Adrenal gland (tissue), 12 donors: ENCODE data around the gene DYNLRB2. TPM values are rescaled to one million over a fixed set of nuclear protein-coding genes. Genes with fewer than 3 reads are reported as not detected.

ENCODE experiments used
- DNase-seq, 7 donors: peaks; one replicate each; pipeline ENCODE4 v3.0.0-alpha.2; 2019 to 2020
- H3K27ac ChIP-seq, 5 donors: fragments of 200-600 bp; sonication (generic) in 4 of 5; 1 replicate in 3 of 5; 2 replicates in 2 of 5; pipeline versions ENCODE4 v1.5.1 to v1.8.0; 2016 to 2020; ENCODE audit warnings: mild to moderate bottlenecking in 1 of 5
- H3K27me3 ChIP-seq: fragments of 200-600 bp; 2 replicates; pipeline ENCODE4 v1.8.0; 2021
- H3K36me3 ChIP-seq, 2 donors: fragments of 200-600 bp; replicated peaks in 1 of 2; 1 replicate in 1 of 2; 2 replicates in 1 of 2; pipeline versions ENCODE4 v1.5.1 to v1.8.0; 2018 to 2022
- H3K4me1 ChIP-seq, 2 donors: fragments of 200-600 bp; replicated peaks in 1 of 2; 1 replicate in 1 of 2; 2 replicates in 1 of 2; pipeline versions ENCODE4 v1.5.1 to v1.8.0; 2018 to 2021
- H3K4me3 ChIP-seq, 4 donors: fragments of 200-600 bp; sonication (generic) in 3 of 4; one replicate each; pipeline ENCODE4 v1.5.1; 2016 to 2018
- H3K9me3 ChIP-seq, 3 donors: fragments of 200-600 bp; sonication (generic) in 1 of 3; replicated peaks in 1 of 3; 1 replicate in 2 of 3; 2 replicates in 1 of 3; pipeline versions ENCODE4 v1.5.1 to v1.8.0; 2016 to 2021
- POLR2A ChIP-seq, 2 donors: fragments of 450-650 bp; IDR thresholded peaks; one replicate each; pipeline ENCODE4 v1.6.1; 2017; ENCODE audit warnings: antibody characterized with exemption in 2 of 2, mild to moderate bottlenecking in 2 of 2, moderate library complexity in 1 of 2
- WGBS, 4 donors: extraction: QIAGEN DNeasy Blood & Tissue Kit in 2 of 4; methylation state at CpG; one replicate each; pipeline versions ENCODE4 v1.1.5 to v1.1.7; 2013 to 2017; 5-methylcytosine and 5-hydroxymethylcytosine counted together
- intact Hi-C, 2 donors: fragments of 100-400 bp; cut with DNase I; formaldehyde crosslinking; loops; one replicate each; pipeline versions ENCODE4 v1.14.1 to v1.15.0; 2022 to 2023
- polyA plus RNA-seq, 3 donors: library from polyadenylated mRNA; stranded (reverse); fragments of 200-250 nt in 2 of 3; fragments of 350-450 nt in 1 of 3; fragmentation: Illumina TruSeq in 1 of 3; extraction: RNeasy Lipid Tissue Mini Kit (QIAGEN cat#74804) in 1 of 3; gene quantifications; one replicate each; pipeline ENCODE4 v1.2.3, GENCODE V29; 2013 to 2014
- total RNA-seq, 9 donors: library from RNA; depleted of rRNA in 4 of 9; stranded (reverse); fragments of >200 nt in 4 of 9; fragments of 120-200 nt in 1 of 9; fragmentation: NEBNext Ultra II Directional in 1 of 9; extraction: Animal tissue kit (Norgen Biotek cat#: 25700) in 1 of 9; gene quantifications; one replicate each; pipeline versions ENCODE4 v1.1.0 to v1.2.4, GENCODE V29; 2013 to 2023
- TF ChIP-seq, protein P1 (sequence below), 6 experiments: fragments of 450-650 bp in 4 of 6; fragments of 200-600 bp in 2 of 6; sonication (generic) in 1 of 6; IDR thresholded peaks; 1 replicate in 5 of 6; 2 replicates in 1 of 6; pipeline versions ENCODE4 v1.5.1 to v1.8.0; 2016 to 2021; ENCODE audit warnings: antibody characterized with exemption in 6 of 6, mild to moderate bottlenecking in 2 of 6, moderate library complexity in 1 of 6
- donor health status: healthy with polysubstance abuse.
- donor health status: Bipolar disorder and iron deficiency.
- donor health status: DM: yes; HTN: yes; CAD: no.
- donor health status: DM: no; HTN: no; CAD: no.
- donor health status: DM: no; HTN: no; CAD: no.
- donor health status: DM: yes; HTN: yes; CAD: no.

DYNLRB2 gene
- total and polyA plus RNA-seq, 12 donors = 1.4 to 6.4 (median 2.7) TPM; not detected in 1

DNA sequence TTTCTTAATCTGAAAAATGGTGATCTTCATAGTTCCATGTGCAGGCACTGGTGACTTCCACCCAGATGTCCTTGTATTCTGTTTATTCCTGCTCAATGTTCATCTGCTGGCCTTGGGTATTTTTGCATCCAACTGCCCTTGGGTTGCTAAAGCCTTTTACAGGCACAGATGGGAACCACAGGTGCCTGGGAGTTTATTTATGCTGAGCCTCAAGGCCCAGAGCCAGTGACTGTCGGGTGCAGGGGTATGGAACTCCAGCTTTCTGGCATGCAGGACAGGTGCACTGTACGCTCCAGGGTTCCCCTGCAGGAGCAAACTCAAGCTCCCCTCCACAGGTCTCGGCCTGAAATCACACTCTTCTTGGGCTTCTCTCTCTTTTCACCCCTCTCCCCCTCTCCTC lies 22.3 kb downstream of the DYNLRB2 start:
- 67 to 81% (median 71%) methylated on average over 3 of the region's 3 CpGs for WGBS, 4 donors

DNA sequence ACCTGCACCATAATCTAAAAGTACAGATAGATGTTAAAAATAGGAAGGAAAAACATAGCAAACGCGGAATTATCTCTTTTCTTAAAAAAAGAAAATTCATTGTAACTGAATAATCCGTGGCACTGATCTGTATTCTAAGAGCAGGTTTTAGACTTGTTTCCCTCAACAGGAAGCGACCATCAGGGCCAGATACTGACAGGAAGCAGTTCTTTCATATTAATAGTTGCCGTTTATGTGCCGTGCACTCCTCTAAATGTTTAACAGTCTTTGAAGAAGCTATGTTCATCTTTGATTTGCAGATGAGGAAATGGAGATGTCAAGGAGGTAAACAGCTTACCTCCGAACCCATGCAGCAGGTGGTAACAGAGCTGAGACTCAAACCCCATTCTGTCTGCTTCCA lies 23.6 kb downstream of the DYNLRB2 start:
- WGBS, 4 donors = 55 to 67% (median 57%) methylated on average over 7 of the region's 7 CpGs
- no peak overlapping the region for H3K4me3 ChIP-seq
- H3K4me1 ChIP-seq = no peaks in the 10 kb centered on the region
- no peak overlapping the region for H3K27ac ChIP-seq
- H3K36me3 ChIP-seq = no peaks in the 10 kb centered on the region
- intact Hi-C loops = no loop called here
- no peak for DNase-seq
- peaks cover 5% of the 10 kb centered on the region for H3K27me3 ChIP-seq
- TF ChIP-seq POLR2A (IDR thresholded peaks at IDR 0.05) = no peak
- H3K9me3 ChIP-seq = no peaks in the 10 kb centered on the region

More for the DNA sequence above, 22.3 kb downstream of the DYNLRB2 start:
- Histone ChIP-seq H3K27ac (no peak overlapping the region), H3K4me3 (no peak overlapping the region), H3K27me3 (peaks cover 5% of the 10 kb centered on the region), H3K36me3 (no peaks in the 10 kb centered on the region), H3K9me3 (no peaks in the 10 kb centered on the region), H3K4me1 (no peaks in the 10 kb centered on the region)
- DNase-seq = no peak
- intact Hi-C loops = no loop called here
- TF ChIP-seq, protein P1, sequence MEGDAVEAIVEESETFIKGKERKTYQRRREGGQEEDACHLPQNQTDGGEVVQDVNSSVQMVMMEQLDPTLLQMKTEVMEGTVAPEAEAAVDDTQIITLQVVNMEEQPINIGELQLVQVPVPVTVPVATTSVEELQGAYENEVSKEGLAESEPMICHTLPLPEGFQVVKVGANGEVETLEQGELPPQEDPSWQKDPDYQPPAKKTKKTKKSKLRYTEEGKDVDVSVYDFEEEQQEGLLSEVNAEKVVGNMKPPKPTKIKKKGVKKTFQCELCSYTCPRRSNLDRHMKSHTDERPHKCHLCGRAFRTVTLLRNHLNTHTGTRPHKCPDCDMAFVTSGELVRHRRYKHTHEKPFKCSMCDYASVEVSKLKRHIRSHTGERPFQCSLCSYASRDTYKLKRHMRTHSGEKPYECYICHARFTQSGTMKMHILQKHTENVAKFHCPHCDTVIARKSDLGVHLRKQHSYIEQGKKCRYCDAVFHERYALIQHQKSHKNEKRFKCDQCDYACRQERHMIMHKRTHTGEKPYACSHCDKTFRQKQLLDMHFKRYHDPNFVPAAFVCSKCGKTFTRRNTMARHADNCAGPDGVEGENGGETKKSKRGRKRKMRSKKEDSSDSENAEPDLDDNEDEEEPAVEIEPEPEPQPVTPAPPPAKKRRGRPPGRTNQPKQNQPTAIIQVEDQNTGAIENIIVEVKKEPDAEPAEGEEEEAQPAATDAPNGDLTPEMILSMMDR (IDR thresholded peaks at IDR 0.05) = no peak
- no peak for TF ChIP-seq POLR2A (IDR thresholded peaks at IDR 0.05)

DNA sequence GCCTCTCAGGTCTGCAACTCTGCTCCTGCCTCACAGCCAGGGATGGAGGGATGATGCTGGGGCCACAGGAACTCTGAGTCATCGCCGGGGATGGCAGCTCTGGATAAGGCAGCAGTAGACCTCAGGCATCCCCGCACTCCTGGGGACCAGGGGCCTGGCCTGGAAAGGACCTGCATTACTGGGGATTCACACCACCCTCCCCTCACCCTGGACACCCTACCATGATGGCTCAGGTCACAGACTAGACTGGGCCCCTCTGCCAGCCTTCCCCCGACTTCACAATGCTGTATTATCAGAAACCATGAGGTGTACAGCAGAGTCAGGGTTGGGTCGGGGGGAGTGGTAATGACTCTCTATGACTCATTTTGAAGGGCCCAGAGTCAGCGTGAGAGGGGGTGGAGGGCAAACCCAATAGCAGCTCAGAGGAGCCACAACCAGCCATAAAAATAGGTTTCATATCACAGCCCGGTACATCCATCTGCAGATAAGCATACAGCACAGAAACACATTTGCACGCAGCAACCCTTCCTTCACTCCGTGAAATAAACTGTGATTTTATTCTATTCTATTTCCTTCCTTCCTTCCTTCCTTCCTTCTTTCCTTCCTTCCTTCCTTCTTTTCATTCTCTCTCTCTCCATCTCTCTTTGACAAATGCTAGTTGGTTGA lies 28.8 kb downstream of the DYNLRB2 start:
- intact Hi-C loops = no loop called here
- no peaks in the 10 kb centered on the region for H3K4me1 ChIP-seq

DNA sequence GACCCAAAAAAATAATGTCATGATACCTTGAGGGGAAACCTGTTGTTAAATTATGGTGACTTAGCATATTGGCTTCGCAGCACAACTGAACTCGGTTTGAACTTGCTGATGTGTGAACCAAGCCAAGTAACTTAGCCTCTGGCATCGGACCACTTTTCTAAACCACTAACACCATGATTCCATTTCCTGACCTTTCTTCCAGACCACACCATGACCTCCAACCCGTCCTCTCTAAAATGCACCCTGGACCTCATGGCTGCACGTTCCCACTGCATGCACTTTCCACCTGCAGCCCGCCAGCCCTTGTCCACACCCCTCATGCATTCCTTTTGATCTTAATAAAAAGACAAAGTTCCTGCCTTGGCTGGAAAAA lies 29.3 kb downstream of the DYNLRB2 start:
- Histone ChIP-seq H3K9me3 (no peaks in the 10 kb centered on the region), H3K4me1 (no peaks in the 10 kb centered on the region), H3K27ac (no peak overlapping the region), H3K27me3 (peaks cover 5% of the 10 kb centered on the region), H3K4me3 (no peak overlapping the region), H3K36me3 (no peaks in the 10 kb centered on the region)
- 46 to 64% (median 51%) methylated on average over 6 of the region's 6 CpGs for WGBS, 4 donors
- no peak for TF ChIP-seq POLR2A (IDR thresholded peaks at IDR 0.05)
- TF ChIP-seq, protein P1 (IDR thresholded peaks at IDR 0.05) = no peak
- no peak for DNase-seq
- intact Hi-C loops = no loop called here

More for the DNA sequence above, 28.8 kb downstream of the DYNLRB2 start:
- H3K27me3 ChIP-seq = peaks cover 5% of the 10 kb centered on the region
- no peak for DNase-seq
- WGBS, 4 donors = 56 to 66% (median 59%) methylated on average over 7 to 9 of the region's 9 CpGs
- no peaks in the 10 kb centered on the region for H3K9me3 ChIP-seq
- no peaks in the 10 kb centered on the region for H3K36me3 ChIP-seq
- TF ChIP-seq, protein P1 (IDR thresholded peaks at IDR 0.05) = no peak
- no peak for TF ChIP-seq POLR2A (IDR thresholded peaks at IDR 0.05)
- no peak overlapping the region for H3K27ac ChIP-seq
- no peak overlapping the region for H3K4me3 ChIP-seq

DNA sequence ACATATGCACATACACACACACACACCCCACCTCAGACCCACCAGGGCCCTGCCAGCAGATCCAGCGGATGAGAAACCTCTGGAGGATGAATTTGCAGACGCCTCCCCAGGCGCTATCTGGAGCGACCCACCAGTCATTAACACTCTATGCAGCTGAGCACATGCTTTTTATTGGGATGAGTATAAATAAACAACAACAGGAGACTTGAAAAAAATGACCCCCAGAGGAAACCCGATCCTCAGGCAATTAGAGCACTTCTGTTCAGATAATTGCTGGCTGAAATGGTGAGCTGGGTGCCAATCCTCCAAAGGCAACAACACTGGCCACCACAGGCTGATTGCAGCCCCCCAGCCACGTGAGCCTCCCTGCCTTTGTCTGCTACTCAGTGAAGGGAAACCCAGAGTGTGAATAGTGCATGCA lies 32.9 kb downstream of the DYNLRB2 start:
- Histone ChIP-seq H3K27me3 (no peaks in the 10 kb centered on the region), H3K27ac (no peak overlapping the region), H3K36me3 (no peaks in the 10 kb centered on the region), H3K9me3 (no peaks in the 10 kb centered on the region), H3K4me3 (no peak overlapping the region), H3K4me1 (no peaks in the 10 kb centered on the region)
- intact Hi-C loops = no loop called here
- DNase-seq = no peak
- TF ChIP-seq, protein P1 (IDR thresholded peaks at IDR 0.05) = no peak
- TF ChIP-seq POLR2A (IDR thresholded peaks at IDR 0.05) = no peak
- WGBS, 4 donors = 59 to 82% (median 68%) methylated on average over 6 of the region's 6 CpGs
